NCI-H460 (cell line): Measurements from ENCODE around the gene VPS13D. TPM values are rescaled to one million over a fixed set of nuclear protein-coding genes. Genes with fewer than 3 reads are reported as not detected.
"Not testable (repeated sequence)": the region's sequence is repeated elsewhere in the genome, so short reads cannot be mapped to it uniquely, and the experiment has no call there.

ENCODE experiments used
- DNase-seq: peaks from one replicate; pipeline ENCODE4 v3.0.0-alpha.2; 2016; ENCODE audit warnings: low read depth; ENCODE audit errors: extremely low read depth
- total RNA-seq: library from RNA; depleted of rRNA; stranded (reverse); fragments of >200 nt; shearing (Covaris generic); gene quantifications from 2 replicates; pipeline ENCODE4 v1.2.3, GENCODE V29; 2014

The VPS13D gene
- total RNA-seq, 1 experiment from 2014 or later, result 13.7 TPM

DNA sequence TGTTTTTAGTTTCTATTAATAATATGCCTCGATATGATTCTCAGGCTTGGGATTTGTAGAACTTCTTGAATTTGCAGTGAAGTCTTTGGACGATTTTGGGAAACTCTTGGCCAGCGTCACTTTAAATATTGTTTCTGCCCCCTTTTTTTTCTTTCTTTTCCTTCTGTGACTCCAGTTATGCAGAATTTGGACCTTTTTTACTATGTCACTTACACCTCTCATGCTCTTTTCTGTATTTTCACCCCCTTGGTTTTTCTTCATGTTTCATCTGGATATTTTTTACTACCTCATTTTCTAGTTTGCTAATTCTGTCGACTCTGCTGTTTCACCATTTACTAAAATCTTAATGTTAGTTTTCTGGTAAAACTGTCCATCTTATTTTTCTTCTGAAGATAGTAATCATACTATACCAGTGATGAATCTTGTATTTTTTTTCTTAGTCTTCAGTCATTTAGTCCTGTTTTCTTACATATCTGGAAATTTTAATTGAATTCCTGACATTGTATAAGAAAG, 214.6 kb downstream of the VPS13D start:
- no peak for DNase-seq

DNA sequence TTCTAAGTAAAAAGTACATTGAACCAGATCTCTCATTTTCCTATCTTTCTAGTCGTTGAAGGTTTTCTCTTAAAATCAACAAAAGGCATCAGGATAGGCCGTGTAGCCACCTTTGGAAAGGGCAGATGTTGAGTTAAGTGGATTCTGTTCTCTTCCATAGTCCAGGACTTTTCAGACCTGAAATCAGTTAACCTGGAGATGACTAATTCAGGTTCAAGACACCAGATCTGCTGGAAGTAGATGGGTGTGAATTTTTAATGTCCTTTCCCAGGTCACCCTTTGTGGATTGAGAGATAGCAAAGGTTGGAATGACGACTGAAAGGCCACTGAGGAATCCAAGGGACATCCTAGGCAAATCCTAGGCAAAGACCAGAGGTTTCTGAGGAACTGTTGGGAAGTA, 215.4 kb downstream of the VPS13D start:
- DNase-seq, result no peak

DNA sequence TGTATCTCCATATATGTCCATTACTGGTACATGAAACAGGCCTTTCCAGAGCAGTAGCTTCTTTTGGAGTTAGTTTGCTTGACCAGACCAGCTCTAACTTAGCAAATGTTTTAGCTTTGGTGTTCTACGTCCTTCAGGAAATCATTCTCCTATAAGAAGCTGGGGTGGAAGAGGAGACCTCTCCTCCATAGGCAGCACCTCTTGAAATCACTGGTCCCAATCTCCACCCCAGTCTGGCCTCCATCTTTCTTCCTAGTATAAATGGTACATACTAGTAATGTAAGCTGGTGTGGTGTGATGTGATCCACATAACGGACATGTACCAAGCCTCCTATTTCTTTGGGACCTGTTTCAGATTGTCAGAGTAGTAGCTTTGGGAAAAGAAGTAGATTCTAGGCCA, 216.8 kb downstream of the VPS13D start:
- no peak for DNase-seq

DNA sequence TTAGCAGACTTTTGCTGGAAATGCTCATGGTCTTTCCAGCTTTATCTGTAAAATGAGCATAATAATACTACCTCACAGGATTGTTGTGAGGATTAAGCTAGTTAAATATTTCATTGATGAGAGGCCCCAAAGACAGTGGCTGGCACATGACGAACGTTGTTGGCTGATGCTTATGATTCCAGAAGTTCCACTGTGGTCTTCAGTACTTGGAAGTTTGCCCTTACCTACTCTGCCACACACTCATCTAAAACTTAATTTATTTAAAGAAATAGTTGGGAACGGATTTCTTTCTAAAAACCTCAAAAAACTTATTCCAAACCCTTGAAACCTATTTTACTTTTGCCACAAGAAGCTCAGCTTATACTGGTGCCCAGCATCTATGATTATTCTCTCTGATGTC, 217.5 kb downstream of the VPS13D start:
- DNase-seq, result no peak

DNA sequence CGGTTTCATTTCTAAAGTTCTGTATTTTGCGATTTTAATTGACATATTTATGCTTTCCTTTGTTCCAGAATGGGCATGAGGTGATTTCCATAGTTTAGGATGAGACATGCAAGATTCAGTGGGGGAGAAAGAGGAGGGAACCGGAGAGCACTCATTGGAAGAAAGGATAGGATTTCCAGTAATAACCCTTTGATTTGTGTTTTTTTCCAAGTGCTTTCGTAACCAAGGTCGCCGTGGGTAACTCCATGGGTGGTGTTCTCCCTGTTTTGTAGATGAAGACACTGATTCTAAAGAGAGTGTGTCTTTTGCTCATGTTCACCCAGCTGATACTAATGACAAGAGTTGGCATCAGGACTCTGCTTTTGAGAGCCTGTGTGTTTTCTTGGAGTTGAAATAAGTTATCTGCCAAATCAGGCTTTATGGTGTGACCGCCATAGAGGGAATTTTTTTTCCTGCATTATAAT, 218.1 kb downstream of the VPS13D start:
- DNase-seq, result no peak

DNA sequence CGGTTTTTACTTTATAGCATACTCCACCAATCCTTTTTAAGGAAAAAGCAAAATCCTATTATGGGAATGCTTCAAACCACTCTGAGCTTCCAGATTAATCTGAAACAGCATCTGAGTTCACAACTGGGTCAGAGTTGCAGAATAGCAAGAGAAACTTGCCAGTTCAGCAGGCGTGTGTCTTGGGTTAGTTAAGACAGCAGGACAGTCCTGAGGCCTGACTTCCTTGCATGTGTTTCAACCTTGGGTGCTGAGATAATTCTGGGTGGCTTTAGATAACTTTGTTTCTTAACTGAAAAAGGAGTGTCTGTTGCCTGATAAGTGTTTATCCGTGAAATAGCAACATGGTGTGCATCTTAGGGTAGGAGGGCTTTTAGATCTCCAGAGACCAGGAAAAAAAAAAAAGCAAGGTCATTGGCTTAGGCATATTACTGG, 218.9 kb downstream of the VPS13D start:
- no peak for DNase-seq

DNA sequence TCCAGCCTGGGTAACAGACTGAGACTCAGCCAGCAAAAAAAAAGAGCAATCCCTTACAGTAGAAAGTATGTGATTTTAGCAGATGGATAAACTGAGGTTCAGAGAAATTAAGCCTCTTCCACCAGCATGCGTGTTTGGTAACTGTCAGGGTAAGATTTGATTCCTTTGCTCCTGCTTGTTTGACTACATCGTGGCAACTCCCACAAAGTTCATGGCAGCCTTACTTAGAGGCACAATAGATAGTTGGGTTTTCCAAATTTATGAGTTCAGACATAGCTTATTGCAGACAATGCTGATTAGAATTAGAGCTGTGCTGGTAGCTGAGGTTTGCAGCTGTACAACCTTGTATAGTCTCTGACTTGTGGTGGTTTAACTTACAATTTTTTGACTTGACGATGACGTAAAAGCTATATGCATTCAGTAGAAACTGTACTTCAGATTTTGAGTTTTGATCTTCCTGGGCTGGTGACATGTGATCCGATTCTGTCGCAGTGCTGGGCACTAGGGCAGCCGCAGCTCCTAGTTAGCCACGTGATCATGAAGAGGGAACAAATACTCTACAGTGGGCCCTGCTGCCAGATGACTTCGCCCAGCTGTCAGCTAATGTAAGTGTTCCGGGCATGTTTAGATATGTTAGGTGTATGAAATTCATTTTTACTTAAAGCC, 220.4 kb downstream of the VPS13D start:
- DNase-seq, result no peak

DNA sequence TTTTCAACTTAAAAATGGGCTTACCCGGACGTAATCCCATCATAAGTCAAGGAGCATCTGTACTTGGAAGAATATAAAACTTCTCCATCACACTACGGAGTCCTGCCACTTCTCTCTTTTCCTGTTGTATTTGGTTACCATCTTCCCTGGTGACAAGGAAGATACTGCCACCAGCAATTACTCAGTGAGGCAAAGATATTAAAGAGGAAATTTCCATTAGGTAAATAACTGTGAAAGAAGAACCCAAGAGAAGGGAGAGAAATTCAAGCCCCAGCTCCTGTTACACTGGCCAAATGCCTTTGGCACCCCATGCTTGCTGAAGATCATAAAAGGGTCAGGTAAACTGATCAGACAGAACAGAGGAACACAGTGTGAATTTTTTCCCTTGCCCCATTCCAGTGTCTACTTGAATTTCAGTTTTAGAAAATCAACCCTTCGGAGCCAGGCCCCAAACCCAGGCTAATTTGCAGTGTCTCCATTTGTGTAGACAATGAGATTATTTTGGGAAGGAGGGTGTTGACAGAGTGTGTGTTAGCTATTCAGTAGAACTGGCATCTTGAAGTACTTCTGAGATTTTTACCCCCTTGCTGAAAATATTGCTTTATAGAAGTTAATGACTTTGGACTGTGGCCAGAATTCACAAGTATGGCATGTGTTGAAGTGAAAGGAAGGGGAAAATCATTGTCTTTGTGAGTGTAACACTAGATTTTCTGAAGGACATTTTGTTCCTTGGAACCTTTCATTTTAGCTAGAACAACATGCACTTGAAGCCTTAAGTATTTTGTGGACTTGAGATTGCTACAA, 221.1 kb downstream of the VPS13D start:
- no peak for DNase-seq

DNA sequence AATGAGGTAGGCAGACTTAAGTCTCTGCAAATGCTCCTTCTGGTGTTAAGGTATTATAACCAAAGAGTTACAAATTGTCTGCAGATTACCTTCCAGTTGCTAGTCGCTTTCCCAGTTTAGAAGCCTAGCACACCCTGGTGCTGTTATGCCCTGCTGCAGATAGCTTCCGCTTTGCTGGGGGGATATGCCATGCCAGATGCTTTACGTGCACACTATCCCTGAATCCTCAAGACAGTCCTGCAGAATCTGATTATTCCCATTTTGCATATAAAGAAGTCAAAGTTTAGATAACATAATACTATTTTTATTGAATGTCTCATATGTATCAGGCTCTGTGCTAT, 221.7 kb downstream of the VPS13D start:
- DNase-seq, result no peak

DNA sequence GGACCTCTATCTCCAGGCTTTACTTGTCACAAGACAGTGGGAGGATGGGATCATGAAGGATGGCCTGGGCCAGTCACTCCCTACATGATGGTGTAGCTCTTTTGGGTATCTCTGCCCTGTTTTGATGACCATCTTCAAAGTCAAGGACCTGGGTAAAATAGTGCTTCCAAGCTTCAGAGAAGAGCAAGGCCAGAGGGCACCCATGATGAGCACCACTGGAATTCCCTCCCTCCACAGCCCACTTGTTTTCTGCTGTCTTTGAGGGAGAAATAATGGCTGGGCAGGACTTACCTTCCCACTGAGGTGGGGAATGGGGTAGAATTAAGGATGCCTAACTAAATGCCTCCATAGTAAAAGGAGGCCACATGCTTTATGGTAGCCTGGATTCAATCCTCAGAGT, 222.4 kb downstream of the VPS13D start:
- no peak for DNase-seq

DNA sequence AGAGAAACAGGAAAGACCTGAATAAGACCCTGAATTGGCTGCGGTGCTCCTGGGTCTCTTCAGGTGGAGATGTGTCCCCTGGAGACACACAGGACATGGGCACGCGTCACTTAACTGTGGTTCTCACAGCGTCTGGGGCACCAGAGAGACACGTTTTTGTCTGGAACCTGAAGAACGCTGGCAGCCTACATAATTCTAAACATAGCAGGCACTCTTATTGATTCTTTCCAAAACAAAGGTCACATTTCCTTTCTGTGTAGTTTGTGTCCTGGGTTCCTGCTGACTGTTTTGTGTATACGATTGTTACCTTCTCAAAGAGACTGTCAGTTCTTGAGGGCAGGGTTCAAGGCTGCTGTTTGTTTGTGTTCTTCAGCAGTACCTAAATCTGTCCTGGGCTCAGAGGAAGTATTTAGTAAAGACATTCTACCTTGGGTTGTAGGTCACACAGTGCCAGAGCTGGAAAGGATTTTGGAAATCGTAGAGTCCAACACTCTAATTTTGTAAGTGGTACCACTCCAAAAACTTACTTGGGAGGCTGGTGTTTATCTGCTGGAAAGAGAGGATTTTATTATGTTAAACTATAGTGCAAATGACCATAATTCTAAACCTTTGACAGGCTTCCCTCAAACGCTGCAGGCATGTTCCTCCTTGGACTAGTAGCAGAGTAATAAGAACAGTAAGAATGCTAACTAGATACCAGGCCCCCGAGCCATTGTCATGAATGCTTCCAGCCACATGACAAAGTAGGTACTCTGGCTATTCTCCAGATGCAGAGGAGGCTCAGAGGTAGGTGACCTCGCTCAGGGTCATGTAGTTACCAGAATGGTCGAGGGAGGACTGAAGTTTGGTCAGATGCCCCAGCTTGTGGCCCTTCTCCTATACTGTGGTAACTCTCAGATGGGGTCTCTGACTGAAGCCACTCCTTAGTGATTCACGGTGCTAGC, 223.8 kb downstream of the VPS13D start:
- DNase-seq, result no peak

DNA sequence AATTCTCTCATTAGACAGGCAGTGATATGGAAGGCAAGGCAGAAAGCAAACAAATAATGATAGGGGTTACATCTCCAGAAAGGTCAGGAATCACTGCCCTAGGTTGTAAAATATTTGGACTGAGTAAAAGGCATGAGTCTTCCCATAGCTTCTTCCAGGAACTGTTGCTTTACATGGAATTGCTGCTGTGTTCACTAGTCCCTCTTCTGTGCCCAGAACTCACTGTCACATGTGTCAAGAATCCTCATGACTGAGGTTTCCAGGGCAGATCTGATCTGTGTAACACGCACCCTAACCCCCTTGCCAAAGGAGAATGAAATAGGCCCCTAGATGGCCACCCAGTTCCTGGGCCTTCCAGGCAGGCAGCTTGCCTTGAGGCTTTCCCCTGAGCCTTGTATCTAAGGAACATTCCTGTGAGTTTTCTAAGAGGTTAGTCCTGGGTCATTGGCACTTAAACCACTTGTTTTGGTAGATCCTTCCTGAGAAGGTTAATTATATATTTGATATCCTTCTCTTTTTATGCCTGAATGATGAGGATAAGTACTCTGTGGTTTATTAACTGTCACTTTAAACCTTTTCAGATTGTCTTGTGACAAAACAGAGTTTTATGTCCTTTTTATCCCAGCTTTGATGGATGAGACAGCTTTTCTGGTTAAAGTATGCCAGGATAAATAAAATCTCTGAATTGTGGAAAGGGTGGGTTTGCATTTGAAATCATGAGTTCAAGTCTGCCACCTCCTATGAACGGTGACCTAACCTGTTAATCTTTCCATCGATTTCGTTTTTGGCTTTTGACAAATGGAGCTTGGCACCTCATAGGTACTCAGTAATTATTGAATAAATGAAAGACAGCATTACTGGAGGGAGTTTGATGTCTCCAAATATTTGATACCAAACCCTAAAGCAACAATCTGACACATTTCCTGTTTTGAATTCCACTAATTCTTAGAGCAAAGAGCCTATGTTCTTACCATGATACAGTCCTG, 224.9 kb downstream of the VPS13D start:
- no peak for DNase-seq

DNA sequence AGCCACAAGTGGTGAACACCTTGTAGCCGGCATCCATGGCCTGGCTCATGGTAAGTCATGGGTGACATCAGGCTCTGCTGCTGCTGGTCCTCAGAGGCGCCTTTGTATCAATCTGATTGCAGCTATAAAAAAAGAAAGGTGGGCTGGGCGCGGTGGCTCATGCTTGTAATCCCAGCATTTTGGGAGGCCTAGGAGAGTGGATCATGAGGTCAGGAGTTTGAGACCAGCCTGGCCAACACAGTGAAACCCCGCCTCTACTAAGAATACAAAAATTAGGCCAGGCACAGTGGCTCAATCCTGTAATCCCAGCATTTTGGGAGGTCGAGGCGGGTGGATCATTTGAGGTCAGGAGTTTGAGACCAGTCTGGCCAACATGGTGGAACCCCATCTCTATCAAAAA, 226.3 kb downstream of the VPS13D start:
- DNase-seq, result not testable (repeated sequence)

DNA sequence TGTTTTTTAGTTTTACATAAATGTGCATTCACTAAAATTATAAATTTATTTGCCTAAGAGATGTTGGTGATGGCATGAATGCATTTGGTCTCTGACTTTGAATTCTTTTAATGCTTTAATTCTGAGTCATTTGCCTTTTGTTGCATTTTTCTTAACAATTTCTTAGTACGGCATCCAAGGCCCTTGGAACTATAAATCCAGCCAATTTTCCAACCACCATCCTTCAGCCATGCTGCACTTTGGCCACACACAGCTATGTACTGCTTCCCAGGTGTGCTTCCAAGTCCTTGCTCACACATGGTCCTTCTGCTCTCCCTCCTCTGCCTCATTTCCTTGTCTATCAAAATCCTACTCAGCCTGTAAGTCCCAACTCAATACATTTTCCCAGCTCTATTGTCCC, 227.1 kb downstream of the VPS13D start:
- DNase-seq, result no peak

DNA sequence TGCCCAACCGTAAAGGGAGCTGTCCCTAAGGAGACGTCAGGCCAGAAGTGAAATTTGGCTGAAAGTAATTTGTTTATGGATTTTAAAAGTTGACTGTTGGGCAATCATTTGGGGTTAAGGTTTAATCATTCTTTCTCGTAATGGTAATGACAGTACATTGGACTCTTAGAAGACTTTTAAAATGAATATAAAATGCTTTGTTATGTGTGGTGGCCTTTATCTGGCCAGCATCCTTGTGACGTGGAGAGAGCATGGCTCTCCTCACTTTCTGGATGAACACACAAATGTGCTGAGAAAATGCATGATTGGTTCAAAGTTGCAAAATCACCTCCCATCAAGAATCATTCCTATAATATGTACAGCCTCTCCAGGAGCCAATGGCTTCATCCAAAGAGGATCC, 227.9 kb downstream of the VPS13D start:
- no peak for DNase-seq

DNA sequence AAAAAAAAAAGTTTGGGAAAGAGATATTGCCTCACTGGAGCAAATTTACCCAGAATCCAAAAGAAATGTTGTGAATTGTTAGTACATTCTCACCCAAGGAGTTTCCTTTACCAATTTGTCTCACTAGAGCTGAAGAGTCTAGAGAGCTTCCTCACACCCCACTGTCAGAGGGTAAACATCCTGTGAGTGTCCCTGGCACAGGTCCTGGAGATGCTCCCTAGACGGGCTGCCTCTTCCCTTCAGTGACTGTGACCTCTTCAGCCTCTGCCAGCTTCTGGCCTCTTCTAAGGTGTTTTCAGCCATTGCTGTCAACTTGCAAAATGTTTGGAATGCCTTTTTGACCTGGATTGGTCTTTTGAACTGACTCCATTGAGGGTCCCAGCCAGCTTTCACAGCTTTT, 228.7 kb downstream of the VPS13D start:
- no peak for DNase-seq

DNA sequence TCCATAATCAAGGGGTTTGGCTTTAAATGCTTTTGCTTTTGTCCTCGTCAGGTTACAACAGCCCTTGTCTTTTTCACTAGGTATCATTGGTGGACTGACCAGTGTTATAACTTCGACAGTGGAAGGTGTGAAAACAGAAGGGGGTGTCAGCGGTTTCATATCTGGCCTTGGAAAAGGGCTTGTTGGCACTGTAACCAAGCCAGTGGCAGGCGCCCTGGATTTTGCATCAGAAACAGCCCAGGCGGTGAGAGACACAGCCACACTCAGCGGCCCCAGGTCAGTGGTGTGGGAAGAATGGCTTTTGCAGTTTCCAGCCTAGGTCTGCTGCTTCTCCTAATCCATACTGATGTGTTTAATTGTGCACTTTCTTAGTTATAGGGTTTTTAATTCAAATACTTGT, 230.3 kb downstream of the VPS13D start:
- DNase-seq, result no peak

DNA sequence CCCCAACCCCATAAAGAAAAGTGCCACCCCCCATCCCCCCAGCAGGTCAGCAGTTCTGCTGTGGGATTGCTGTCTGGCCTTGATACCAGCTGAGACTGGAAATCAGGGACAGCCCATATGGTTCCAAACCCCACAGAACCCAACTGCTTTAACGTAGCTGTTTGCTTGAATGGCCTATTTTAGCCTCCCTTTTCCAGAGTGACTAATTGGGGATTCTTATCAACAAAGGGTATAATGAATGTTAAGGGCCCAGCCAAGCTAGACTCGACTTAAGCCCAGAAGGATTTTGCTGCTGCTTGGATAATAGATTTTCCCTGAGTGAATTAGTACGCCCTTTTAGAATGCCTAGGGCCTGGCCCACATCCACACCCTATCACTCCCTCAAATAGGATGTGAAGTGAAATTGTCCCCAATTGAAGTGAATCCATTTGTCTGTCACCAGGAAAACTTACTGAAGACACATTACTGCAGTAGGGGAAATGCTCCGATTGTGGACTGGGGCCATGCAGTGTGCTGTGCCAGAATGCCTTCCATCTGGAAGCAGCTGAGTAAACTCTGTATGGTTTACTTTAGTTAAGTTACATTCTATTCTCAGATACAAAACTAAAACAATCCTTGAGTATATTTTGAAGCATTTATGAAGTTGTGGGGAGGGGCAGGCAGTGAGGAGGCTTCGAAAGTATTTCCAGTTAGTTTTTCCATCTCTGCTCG, 231.2 kb downstream of the VPS13D start:
- DNase-seq, result no peak

DNA sequence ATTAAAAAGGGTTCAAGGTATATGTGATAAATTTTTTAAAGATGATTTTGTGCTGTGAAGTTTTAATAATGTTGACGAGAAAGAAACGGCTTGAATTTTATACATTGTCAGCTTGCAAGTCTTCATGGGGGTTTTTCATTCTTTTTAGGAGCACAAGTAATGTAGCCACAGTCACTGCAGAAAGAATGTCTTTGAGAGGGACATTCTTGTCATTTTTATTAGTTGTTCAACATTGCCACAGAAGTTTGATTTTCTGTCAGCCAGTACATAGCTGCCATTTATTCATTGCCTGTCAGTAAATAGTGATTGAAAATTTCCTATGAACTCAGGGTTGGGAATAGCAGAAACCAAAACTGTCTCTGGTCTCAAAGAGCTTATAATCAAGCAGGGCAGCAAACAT, 231.9 kb downstream of the VPS13D start:
- no peak for DNase-seq
